ENCODE data around the gene ADAMTS12.

The ADAMTS12 gene

GRCh38 chr5:33800241-33800950, 91.4 kb downstream of the ADAMTS12 start:
- DNase-seq: no peak

- no peak for DNase-seq
These were observed 96.3 kb downstream of the ADAMTS12 start for GRCh38 chr5:33795496-33795895.

DNA sequence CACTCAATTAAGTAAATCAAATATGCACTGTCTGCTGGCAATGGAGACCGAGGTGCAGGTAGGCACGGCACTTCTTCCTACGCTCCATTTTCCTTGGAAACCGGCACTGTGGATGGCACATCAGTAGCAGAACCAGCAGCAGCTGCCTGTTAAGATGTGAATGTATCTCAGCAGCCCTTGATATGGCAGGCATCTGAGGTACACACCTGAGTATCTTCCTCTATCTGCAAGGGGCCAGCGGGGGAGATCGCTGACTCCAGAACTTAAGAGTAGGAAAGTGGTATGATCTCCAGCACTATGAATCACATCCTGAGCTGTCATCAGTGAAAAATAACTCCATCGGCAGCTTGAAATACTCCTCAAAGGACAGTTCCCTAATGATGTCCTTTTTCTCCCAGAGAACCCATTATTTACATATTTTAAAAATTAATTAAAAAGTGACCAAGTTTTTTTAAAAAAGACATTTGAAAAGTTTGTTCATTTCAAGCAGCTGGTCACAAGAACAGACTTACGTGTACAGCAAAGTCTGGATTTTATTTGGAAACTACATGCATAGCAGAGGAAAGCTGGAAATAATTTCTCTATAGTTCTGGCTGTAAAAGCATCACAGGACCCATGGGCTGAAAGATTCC, 97.1 kb downstream of the ADAMTS12 start:
- DNase-seq: no peak

DNA sequence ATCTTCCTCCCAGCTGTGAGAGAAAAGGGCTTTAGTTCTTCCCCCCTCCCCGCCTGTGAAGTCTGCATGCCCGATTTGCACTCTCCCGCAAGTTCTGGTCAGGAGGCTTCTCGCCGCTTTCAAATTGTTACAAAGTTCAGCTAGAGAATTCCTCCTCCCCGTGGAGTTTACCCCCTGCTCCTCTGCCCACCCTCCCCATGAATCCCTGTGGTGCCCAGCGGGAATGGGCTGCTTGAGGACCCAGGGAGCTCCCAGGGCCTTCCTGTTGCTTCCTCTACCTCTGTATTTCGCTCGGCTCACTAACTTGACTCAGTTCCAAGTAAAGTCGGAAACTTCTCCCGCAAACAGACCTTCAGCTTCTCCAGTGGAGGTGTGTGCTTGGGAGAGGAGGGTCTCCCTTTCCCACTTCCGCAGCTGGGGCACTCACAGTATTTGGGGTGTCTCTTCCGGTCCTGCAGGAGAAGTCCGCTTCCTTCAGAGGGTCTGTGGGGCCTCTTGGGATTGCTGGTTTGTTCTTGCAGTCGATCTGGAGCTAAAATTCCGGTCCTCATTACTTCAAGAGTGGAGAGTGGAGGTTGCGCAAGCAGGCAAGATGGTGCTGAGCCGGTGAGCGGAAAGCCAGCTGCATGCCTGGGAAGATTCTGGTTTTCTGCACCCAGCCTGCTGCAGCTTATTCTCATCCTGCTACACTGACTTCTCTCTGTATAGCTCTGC, 97.8 kb downstream of the ADAMTS12 start:
- DNase-seq: no peak

DNA sequence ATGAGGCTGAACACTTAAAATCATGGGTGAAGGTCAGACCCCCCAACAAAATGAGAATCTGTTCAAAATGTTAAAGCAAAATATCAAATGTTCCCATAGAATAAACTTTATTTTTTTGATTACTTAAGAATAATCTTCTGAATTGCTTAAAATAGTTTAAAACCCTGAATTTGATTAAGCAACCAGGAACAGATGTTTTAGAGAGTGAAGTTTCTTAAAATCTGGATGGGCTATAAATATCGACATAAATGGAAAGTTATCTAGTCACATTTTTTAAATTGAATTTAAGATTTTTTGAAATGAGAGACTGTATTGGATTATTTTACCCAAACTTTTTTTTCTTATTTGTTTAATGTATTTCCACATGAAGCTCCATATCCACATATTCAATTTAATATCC, 98.5 kb downstream of the ADAMTS12 start:
- DNase-seq: no peak

- DNase-seq: no peak
These were observed 99.2 kb downstream of the ADAMTS12 start for GRCh38 chr5:33792559-33792958.

DNA sequence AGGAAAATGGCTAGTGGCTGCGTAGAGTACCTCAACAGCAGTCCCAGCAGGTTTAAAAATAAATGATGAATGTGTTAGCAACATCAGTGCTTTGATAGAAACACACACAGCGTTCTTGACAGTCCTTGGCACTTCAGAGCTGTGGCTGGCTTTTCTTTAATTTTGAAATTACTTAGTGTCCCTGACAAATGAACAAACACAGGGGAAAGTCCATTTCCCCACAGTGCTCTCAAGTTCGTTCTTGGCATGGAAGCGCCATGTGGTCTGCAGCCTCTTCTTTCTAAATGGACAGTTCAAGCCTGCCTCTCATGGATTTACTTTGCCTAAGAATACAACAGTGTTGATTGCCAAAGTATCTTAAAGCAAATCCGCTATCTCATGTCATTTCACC, 102.2 kb downstream of the ADAMTS12 start:
- DNase-seq: no peak

DNA sequence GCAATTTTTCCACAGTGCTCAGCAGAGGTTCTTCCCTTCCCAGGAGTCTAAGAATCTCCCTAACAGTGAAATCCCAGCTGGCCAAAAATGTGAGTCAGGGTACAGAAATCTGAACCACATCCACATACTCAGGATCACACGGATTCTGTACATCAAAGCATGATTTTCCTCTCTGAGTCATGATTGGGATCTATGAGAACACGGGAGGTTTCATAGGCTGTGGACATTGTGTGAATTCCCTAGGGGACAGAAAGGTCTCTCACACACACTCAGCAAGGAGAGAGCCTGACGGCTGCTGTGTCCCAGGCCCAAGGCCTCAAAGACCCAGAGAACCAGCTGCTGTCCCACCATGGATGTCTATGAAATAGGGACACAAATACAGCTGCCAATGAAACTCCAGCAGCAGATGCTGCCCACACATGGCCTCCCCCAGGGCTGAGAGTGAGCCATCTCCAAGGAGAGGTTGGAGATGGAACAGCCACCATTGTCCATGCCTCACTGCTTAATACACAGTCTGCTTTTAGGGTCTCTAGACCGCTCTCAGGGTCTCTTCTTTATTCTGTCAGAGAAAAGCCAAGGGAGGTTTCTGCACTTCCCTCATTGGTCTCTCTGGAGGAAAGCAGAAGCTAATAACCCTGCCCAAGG, 102.7 kb downstream of the ADAMTS12 start:
- DNase-seq: no peak

DNA sequence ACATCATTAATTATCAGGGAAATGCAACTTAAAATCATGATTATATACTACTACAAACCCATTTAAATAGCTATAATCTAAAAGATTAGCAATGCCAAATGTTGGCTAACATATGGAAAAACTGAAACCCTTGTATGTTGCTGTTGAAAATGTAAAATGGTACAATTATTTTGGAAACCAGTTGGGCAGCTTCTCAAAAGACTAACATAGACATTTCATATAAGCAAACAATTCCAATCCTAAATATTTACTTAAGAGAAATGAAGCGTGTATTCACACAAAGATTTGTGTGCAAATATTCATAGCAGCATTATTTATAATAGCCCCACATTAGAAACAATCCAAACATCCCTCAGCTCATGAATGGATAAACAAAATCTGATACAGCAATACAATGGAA, 106.2 kb downstream of the ADAMTS12 start:
- no peak for DNase-seq

GRCh38 chr5:33781286-33781685, 110.5 kb downstream of the ADAMTS12 start:
- DNase-seq: no peak

DNA sequence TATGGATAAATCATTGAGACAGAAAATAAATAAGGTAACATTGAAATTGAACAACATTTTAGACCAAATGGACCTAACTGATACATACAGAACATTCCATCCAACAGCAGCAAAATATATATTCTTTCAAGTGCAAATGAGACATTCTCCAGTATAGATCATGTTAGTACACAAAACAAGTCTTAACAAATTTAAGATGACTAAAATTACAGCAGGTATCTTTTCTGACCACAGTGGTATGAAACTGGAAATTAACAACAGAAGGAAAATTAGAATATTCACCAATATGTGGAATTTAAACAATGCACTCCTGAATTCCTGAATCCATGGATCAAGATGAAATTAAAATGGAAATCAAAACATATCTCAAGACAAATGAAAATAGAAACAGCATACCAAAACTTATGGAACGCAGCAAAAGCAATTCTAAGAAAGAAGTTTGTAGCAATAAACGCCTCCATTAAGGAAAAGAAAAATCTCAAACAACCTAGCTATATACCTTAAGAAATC, 115.6 kb downstream of the ADAMTS12 start:
- no peak for DNase-seq

DNA sequence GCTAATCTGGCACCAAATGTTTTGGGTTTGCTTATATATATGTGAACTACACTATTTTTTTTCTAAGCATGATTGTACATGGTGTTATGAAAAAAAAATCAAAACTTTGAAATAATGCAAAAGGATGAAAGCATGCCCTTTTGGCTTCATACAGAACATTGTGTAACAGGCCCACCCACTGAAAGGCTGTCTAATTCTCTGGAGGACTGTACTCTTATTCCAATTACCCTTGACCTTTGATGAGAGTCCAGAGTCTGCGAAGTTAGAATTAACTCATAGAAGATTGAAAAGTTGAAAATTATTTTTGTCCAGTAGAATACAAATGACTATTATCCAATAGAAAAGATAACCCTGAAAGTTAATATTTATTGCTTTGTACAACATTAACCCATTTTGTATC, 117.4 kb downstream of the ADAMTS12 start:
- DNase-seq: no peak

GRCh38 chr5:33772380-33772897, 119.4 kb downstream of the ADAMTS12 start:
- no peak for DNase-seq

- DNase-seq: no peak
These were observed 121.8 kb downstream of the ADAMTS12 start for GRCh38 chr5:33769968-33770367.

DNA sequence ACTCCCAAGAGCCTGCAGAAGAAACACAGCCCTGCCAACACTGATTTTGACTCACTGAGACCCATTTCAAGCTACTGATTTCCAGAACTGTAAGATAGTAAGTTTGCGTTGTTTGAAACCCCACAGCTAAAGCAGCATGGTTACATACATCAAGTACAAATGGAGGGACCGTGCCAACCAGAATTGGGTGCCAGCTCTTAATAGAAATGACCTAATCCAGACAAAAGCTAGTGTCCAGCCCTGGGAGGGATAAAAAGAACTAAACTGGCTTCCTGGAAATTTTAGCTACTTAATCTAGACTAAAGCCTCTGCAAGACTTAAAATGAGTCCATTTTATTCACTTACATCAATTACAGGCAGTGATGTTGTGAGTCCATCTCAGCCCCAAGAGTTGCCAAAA, 122.6 kb downstream of the ADAMTS12 start:
- DNase-seq: no peak

- DNase-seq: no peak
These were observed 125.8 kb downstream of the ADAMTS12 start for GRCh38 chr5:33766023-33766422.

GRCh38 chr5:33764786-33765185, 127.0 kb downstream of the ADAMTS12 start:
- no peak for DNase-seq

DNA sequence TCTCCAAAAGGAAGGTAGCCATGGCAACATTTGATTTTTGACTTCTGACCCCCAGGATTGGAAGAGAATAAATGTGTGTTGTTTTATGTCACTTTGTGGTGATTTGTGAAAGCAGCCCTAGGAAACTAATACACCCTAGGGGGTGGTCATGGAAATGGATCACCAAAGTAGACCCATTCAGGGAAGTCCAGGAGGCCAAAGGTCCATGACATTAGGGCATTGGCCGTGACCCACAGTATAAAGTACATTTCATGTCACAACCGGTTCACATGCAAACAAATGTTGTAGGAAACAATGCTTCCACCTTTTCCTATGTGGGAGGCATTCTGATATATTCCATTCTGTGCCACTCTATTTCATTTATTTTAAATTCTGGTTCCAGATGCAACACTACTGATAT, 128.4 kb downstream of the ADAMTS12 start:
- no peak for DNase-seq

DNA sequence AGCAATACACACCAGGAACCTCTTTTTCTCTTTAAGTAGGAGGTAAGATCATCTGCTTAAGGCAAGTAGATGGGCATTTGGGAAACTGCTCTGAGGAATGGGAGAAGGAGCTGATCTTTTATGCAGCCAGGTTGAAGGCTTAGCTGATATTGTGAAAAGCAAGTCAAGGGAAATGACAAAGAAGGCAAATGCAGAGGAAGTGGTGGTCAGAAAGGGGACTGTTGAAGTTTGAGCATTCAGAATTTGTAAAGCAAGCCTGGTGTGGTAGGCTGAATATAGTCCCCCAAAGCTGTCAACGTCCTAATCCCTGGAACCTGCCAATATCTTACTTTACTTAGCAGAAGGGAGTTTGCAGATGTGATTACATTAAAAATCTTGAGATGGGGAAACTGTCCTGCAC, 128.9 kb downstream of the ADAMTS12 start:
- no peak for DNase-seq

DNA sequence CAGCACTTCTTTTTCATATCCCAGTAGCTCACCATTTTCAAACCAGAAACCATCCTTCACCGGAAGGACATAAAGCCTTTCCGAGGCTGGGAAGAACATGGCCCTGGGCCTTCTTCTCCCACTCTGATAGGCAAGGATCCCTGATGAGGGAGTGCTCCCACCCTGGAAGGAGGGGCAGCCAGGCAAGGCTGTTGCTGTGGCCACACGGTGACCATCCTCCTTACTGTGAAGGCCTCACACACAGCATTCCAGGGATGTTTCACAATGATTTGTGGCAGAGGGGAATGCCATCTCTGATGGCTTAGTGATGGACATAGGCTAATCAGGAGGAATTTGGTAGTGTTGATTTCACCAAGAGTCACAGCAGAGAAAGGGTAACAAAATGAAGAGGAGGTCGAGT, 130.7 kb downstream of the ADAMTS12 start:
- no peak for DNase-seq

- no peak for DNase-seq
These were observed 133.1 kb downstream of the ADAMTS12 start for GRCh38 chr5:33758737-33759136.

DNA sequence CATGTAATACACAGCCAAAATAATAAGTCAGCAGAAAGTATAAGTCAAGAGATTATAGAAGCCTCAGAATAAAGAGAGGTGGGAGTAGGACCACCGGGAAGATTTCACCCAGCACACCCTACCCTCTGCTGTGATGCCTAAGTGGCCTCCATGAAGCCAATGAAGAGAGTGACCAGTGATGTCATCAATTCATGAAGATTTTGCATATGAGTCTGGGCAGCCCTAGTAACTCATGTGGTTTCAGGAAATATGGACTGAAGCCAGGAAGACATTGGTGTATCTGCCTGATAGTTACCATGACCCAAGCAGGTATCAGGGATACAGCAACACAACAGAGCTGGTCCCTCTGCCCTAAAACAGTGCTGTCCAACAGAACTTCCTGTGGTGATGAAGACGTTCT, 135.3 kb downstream of the ADAMTS12 start:
- DNase-seq: no peak

DNA sequence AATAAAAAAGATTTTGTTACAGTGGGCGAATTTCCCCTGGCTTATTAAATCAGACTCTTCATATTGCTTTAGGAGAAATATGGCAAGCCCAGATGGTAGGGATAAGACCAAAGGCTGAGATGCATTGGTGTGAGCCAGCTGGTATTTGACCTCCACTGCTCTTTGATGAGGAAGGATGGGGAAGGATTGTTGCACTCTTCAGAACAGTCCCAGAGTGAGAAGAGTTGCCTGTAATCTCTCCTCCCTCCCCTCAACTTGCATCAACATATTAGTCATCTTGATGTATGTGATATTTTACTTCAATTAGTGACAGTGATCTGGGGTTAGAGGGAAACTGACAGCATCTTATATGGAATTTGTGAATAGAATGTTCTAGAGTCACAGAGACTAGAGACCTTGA, 136.6 kb downstream of the ADAMTS12 start:
- no peak for DNase-seq
